DMS 273 (cell line): ENCODE results near the gene EDIL3.
"Not testable (repeated sequence)": the region's sequence is repeated elsewhere in the genome, so short reads cannot be mapped to it uniquely, and the experiment has no call there.

Experiments
- DNase-seq: peaks from one replicate; lab custom pipeline; 2025; ENCODE audit not compliant: unreplicated experiment; lab: John Stamatoyannopoulos, UW

Gene EDIL3

DNA sequence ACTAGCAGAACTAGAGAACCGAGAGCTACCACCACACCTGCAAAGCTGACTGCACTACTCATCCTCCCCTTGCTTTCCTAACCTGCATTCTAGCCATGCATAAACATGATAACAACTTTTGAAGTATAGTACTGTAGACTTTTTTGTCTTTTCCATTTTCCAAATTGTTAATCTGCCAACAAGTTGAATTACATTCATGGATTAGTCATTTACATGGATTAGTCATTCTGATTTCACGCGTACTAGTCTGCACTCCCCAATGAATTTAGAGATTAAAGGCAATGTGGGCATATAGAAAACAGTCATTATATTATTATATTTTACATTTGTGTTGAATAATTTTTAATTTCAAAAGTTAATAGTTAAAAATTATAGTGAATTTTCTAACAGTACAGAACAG, 81.4 kb downstream of the EDIL3 start:
- no peak for DNase-seq

DNA sequence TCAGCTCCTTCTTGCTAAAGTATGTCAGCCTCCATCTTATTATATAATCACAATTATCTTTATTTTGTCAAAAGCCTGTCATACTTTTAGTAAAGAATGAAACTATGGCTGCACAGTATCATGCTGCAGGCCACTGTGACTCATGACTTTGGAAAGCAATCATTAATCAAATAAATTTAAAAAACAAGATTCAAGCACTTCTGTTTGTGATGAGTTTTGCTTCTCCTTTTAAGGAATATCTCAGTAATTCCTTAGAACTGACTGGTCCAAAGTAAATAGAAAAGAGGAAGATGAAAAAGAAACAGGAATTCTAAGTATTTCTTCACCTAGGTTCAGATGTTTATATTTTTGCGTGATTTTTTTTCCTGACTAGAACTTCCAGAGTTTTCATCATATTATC, 83.1 kb downstream of the EDIL3 start:
- no peak for DNase-seq

DNA sequence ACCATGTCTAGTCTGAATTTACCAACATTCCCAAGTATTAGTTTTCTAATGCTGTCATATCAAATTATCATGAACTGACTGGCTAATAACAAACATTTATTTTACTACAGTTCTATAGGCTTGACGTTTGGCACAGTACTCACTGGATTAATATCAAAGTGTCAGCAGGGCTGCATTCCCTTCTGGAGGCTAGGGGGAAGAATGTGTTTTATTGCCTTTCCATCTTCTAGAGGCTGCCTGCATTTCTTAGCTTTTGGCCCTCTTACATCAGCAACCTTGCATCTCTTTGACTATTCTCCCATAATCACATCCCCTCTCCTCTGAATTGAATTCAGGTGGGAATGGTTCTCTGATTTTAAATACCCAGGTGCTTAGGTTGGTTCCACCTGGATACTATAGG, 84.7 kb downstream of the EDIL3 start:
- no peak for DNase-seq

DNA sequence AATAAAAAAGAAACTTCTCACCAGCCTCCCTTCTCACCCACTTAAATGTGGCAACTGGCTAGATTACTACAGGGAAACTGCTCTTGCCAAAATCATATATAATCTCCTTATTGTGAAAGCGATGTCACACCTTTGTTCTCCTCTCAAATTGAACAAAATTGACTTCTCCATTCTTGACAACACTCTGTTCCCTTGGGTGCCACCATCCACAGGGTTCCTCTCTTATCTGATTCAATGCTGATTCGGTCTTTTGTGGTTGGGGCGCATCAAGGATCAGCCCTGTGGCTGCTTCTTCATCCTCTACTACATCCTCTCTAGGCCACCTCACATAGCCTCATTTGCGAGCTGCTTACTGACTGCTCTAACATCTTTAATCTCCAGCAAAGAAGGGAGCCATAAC, 86.1 kb downstream of the EDIL3 start:
- DNase-seq = no peak

DNA sequence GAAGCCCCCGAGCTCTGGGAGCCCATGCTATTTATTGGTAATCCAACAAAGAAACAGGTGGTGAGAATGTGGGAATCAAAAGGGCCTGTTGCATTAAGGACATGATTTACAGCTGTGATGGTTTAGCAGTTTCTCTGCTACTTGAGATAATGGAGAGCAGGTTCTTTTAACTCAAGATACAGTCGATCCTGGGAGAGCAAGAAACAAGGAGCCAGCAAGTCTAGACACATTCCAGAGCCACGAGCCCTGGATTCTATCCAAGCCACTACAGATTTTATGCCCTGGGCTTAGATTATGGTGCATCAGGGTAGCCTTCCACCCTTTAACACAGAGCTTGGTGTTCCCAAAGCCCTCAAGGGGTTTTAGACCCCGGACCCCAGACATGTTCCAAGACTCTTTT, 87.0 kb downstream of the EDIL3 start:
- not testable (repeated sequence) for DNase-seq

DNA sequence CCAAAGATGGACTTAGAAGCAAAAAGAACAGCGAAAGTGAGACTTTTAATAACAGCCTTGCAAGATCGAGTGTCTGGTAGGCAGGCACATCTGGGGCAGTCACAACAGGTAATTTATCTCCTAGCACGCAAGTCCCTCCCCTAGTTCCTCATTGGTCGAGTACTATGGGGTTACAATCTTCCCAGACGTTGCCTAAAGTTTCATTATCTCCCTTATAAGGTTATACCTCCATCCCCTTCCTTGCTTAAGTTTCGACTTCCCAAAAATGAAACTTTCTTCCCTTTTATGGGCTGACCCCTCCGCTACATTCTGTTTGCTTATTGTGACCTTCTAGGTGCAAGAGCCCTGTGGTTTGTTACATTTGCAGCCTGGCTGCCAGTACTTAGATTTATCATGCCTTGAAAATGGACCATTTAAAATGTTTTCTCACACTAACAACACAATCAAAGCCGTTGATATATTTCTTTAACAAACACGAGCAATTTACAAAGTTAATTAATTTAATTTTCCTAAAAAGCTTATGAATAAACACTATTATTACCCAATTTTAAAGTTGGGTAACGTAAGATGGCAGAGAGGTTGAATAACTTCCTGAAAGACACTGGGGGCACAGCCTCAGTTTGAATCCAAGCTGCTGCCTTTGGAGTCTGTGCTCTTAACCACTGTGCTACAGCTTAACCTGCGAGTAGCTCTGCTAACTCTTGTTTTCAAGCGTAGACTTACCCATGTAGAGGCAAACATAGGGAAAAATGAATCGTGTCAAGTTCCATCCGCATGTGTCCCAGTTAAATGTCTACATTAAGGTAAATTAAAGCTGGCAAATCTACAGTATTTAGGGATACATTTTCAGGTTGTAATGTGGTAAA, 91.7 kb downstream of the EDIL3 start:
- no peak for DNase-seq

DNA sequence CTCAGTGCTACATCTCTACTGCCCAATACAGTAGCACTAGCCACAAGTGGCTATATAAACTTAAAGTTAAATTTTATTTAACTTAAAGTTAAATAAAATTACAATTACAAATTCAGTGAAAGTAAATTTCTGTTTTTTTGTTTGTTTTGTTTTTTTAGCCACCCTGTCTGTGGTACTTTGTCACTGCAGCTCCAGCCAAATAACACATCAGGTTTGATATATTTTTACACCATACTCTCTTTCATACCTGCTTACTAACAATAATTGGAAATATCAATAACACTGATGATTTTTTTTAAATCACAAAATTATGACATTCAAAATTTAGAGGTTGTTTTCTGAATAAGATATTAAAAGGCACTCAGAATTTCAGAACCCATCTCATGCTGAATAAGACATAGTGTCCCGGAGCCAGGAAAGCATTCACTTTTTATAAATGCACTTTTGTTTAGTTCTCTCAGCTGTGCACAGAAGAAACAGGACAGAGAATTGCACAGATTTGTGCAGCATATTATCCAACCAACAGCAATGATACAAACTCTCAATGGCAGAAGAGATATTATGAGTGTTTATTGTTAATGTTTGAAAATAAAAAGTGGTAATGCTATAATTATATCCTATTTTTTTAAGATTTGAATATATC, 92.6 kb downstream of the EDIL3 start:
- DNase-seq = no peak

DNA sequence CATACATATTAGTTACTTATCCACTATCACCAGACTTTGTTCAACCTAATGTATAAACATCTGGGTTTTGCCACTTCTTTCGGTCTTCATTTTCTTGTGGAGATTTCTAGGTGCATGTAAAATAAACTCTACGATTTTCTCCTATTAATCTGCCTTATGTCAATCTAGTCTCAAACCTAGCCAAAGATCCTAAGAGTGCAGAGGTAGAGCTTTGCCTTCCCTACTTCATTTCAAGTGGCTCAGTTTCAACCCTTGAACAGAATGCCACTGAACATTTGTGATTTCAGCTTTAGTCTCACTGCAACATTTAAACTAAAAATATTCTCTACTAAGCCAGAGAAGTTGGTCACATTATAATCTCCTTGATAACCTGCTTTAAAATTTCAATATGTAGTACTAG, 94.0 kb downstream of the EDIL3 start:
- DNase-seq = no peak

DNA sequence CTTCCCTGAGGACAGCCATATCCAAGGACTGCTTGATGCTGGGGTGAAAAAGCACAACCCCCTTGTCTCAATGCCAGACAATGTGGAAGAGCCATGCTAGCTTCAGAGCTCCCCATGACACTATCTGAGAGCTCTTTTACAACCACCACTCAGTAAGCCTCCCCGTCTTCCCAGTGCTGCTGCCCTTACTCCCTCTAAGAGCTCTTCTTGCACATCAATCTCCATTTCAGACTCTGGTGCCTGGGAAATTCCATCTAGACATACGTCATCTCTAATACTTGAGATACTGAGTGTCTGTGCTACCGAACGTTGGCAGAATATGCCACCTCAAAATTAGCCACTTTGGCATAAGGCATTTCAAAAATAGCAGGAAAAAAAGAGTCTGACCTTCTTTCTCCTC, 94.5 kb downstream of the EDIL3 start:
- no peak for DNase-seq

DNA sequence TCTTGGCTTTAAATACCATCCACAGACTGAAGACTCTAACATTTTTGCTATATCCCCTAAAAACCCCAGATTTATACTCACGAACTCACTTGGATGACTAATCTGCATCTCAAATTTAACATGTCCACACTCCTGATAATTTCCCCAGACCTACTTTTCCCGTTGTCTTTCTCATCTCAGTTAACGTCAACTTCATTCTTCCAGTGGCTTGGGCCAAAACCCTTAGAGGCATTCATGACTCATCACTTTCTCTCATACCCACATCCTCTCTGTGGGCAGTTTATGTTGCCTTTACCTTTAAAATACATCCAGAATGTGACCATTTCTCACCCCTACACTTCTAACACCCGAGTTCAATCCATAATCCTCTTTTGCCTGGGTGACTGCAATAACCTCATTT, 96.7 kb downstream of the EDIL3 start:
- DNase-seq = no peak

DNA sequence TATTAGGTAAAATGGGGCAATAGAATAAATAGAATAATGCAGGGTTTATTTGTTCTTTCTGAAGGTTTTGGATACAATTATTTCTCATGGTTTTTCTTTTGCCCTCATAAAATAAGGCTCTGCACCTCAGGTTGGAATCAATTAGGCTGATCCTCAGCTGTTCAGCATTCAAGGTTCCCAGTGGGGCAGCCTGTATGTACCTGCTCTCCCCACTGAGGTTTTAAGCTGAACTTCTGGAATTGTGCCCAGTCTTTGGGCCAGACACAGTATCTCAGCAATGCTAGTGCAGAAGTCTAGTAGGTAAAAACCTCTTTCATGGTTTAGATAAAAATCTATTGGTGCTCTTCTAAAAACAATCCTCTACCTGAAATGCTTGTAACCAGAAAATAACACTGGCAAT, 98.0 kb downstream of the EDIL3 start:
- DNase-seq = peak; percentile 19

DNA sequence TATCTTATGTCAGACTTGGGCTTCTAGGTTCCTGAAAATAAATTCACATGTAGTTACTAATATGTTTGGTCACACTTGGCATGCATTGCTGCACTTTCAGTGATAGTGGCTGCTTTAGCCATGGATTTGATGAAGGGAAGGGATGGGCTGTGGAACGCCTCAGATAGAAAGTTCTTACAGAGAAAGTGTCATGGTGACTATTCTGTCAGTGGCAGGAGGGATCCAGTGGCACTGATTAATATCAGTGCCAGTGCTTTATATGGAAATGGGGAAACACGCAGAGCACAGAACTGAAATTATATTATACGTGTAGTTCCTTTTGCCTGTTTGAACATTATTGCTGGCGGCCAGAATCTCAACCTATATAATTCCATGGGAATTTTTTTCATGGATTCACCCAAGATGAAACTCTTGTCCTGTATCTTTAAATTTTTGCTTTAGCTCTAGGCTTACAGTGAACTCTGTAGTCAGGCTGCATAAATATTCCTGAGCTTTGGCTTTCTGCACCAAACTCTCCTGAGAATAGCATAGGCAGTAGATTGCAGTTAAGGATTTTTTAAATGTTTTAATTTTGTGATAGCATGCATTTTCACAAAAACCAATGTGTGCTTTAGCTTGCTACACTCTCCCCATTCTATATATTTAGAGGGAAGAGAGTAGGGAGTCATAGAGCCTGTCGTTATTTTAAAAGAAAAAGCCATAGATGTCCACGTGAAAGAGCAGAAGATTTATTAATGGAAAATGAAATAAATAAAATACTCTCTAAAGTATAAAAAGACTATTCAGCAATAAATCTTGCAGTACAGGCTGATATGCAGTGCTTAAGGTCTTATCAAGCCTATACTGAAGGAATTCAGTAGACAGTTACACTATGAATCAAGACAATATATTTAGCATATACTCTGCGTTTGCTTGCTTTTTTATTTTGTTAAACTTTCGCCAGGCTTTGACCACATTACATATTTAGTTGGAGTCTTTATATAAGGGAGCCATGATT, 98.7 kb downstream of the EDIL3 start:
- DNase-seq = no peak

DNA sequence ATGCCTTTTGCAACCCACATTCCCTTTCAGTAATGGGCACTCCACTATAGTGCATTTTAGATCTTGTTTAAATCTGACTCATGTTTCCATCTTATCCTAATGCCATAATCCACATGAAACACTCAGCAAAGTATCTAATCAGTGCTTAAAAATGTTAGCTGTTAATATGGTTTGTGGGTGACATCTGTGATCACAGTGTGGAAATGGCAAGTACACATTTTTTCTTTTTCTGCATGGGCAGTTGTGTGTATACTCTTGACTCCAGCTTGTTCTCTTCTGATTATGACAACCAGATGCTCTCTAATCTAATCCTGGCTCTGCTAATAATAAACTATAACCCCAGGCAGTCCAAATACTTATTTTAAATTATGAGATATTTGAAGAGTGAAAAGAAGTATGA, 103.3 kb downstream of the EDIL3 start:
- no peak for DNase-seq

DNA sequence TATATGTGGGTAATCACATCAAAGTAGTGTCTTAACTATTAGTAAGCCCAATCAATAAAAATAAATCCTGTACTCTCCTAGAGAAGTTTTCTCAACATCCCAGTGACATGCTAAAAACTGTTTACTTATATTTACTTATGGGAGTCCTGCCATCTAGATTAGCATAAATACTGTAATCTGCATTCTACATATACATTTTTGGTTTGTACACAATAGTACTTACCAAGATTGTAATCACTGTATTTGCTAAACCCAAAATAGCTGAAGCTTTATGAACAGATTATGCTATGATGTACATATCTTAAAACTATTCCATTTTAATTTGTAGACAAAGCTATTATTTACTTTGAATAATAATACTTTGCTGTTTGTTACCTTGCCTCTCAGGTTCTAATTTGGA, 105.4 kb downstream of the EDIL3 start:
- no peak for DNase-seq

DNA sequence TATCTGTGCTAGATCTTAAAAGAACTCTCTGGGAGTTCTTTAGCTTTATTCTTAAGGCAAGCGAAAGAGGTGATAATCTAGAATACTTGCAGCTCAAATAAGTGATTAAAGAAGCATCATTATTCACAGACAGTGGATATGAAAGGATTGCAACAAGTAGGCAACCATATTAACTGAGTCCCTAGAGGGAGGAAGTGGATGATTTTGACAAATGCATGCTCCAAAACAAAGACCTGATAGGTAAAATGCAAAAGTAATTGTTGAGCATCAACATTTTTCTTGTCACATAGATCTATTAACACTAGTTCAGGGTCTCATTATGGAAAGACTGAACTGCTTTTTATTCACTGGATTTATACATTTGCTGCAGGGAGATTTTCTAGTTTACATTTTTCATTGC, 109.1 kb downstream of the EDIL3 start:
- DNase-seq = no peak

DNA sequence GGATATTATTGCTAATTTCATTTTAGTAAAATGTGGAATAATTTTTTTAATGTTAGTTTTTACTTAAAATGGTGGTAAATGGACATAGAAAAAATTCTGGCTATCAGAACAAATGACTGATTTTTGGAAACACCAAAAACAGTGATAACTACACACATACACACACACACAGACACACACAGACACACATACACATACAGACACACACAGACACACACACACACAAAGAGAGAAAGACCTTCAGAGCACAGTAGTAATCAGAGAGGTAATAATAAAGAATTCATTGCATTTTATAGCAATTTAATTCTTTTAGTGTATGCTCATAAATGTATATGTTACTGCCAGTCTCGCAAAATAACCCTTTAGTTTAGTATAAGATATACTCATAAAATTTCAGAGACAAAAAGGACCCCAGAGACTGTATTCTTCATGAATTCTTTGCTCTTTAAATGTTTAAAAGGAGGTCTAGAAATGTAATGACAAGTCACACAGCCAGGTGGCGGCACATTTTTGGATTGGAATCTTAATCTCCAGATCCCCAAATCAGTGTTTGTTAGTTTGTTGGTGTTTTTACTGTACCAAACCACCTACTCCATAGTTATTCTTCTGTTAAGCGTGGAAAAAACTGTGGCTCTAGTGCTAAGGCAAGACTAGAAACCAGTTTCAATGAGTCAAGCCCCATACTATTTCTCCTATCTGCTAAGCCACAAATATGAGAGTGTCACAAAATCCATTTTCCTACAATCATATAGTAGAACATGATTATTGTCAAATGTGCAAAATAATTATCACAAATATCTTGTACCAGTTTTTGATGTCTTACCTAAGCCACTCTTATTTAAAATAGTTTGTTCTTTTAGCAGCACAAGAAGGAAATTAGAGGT, 109.9 kb downstream of the EDIL3 start:
- DNase-seq = peak; percentile 70

DNA sequence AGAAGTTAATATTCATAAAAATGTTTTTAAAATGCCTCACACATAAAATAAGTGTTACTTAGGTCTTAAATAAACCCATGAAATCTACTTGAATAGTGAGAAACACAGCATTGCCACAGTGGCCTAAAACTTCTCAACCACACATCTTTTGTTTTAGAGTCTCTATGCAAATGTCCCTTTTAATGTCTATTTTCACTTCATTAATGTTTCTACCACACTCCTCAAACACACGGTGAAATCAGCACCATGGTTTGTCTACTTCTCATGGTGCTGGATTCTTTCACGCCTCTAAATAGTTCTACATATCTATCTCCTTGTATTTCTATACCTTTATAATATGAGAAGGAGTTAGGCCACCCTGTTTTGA, 111.2 kb downstream of the EDIL3 start:
- no peak for DNase-seq

DNA sequence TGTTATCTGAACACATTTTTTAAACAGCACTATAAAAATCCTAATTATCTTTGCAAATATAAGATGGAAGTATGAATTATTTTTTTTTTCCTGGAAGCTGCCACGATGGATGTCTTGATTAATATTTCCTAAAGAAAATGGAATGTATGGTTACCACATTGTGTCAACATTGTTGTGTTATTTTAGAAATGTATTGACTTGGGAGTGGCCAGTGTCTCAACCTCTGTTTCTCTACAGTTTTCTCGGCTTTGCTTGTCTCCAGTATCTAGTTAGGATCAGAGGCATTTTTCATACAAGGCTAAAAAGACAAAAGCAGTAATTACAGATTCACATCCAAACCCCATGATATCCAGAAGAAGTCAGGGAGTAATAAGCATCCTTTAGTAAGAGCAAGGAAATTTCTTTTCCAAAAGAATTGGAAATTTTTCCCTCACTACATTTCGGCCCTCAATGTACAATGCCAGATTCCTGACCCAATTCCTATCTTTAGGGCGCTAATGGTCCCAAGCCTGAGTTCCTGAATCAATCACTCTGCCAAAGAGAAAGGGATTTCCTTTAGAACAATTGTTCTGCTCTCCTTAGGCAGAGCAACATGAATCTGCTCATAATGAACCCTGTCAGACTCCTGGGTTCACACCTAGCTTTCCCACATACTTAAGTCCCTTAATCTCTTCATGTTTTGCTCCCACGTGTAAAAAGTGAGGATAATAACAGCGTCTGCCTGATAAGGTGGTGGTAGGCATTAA, 111.7 kb downstream of the EDIL3 start:
- DNase-seq = no peak

DNA sequence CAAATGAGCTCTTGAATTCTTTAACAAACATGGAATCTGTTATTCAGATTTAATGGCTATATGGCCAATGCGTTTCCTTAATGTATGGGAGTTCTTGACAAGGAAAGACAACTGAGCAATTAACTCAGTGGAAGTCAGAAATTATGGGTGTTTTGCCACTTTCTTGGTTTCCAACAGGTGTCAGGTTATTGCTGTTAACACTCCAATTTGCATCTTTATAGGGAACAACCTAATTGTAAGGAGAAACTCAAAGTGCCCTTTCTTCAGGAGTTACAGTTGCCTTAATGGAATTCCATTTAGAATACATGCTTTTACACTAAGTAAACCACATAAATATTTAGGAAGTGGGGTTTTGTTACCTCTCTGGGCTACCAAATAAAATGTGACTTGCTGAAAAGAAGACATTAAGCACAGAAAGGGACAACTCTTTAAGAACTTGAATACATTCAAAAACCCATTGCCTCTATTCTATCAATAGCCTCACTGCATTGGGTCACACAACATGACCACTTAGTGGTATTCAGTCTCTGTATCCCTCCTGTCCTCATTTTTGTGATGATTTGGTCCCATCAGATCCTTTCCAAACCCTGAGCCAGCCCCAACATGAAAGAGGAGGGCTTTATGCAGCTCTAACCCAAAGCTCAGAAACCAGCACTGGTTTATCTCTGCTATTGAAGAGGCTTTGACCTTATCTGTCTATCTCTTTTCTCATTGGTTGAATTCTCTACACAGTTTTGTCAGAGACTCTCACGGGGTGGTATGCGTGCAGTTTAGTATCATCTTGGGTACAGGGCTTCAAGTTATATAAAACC, 118.7 kb downstream of the EDIL3 start:
- DNase-seq = no peak
